Epithelial cell of proximal tubule (primary cell): Measurements from ENCODE around the gene PRR20E. TPM values are rescaled to one million over a fixed set of nuclear protein-coding genes. Genes with fewer than 3 reads are reported as not detected.
"Not testable (repeated sequence)": the region's sequence is repeated elsewhere in the genome, so short reads cannot be mapped to it uniquely, and the experiment has no call there.

Experiments used
- DNase-seq: peaks from one replicate; pipeline ENCODE4 v3.0.0-alpha.2; 2011; ENCODE audit warnings: low read depth
- H3K4me3 ChIP-seq: 2 replicates; pipeline ENCODE4 v1.5.1; 2011; ENCODE audit warnings: low read depth, mild to moderate bottlenecking, low read length
- total RNA-seq: library from RNA; depleted of rRNA; stranded (reverse); fragments of >200 nt; gene quantifications from 2 replicates; pipeline ENCODE4 v1.2.3, GENCODE V29; 2015
- TF ChIP-seq, protein P1 (sequence below): conservative IDR thresholded peaks from 2 replicates; pipeline ENCODE4 v1.5.1; 2012; ENCODE audit warnings: low read depth, mild to moderate bottlenecking, low read length

The PRR20E gene
- not detected in 2 replicates for total RNA-seq

- not testable (repeated sequence) for H3K4me3 ChIP-seq, DNase-seq
Observed at GRCh38 chr13:57166897-57167296, at the start of gene PRR20E. PRR20E (plus strand) TSS chr13:57167197; CDS start chr13:57167584, 387 bp downstream.

DNA sequence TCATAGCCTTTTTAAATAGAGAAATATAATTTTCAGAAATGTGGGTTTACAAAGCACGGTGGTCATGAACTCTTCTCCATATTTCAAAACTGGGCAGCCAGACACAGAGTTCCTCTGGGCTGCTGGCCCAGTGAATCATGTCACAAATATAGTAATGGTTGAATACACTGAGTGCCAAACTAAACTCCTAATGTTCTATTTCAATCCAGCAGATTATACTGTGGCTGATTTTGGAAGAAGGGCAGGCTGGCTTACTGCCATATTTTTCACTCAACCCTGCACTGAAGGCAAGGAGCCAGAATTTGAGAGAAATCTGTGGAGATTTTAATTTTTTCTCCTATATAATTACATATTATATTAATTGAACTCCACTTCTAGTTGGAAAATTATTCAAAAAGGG is 43.3 kb upstream of the PRR20E start:
- DNase-seq, result no peak
- TF ChIP-seq, protein P1, sequence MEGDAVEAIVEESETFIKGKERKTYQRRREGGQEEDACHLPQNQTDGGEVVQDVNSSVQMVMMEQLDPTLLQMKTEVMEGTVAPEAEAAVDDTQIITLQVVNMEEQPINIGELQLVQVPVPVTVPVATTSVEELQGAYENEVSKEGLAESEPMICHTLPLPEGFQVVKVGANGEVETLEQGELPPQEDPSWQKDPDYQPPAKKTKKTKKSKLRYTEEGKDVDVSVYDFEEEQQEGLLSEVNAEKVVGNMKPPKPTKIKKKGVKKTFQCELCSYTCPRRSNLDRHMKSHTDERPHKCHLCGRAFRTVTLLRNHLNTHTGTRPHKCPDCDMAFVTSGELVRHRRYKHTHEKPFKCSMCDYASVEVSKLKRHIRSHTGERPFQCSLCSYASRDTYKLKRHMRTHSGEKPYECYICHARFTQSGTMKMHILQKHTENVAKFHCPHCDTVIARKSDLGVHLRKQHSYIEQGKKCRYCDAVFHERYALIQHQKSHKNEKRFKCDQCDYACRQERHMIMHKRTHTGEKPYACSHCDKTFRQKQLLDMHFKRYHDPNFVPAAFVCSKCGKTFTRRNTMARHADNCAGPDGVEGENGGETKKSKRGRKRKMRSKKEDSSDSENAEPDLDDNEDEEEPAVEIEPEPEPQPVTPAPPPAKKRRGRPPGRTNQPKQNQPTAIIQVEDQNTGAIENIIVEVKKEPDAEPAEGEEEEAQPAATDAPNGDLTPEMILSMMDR, result no peak
- H3K4me3 ChIP-seq, result no peak overlapping the region

DNA sequence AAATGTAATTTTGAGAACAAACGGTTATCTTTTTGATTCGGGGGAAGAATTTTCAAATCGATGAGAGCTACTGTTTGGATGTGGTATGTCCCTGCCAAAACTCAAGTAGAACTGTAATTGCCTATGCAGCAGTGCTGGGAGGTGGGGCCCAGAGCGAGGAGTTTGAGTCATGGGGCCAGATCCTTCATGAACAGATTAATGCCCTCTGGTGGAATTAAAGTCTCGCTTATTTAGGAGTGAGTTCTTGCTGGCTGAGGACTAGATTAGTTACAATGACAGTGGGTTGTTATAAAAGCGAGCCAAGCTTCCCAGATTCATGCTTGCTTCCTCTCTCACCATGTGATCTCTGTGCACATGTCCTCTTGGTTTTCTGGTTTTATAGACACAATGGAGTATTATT is 38.1 kb upstream of the PRR20E start:
- no peak for DNase-seq
- no peak overlapping the region for H3K4me3 ChIP-seq
- TF ChIP-seq, protein P1, result no peak

GRCh38 chr13:57136093-57136492 is 30.9 kb upstream of the PRR20E start:
- TF ChIP-seq, protein P1, result no peak
- DNase-seq, result no peak

GRCh38 chr13:57137585-57137984 is 29.4 kb upstream of the PRR20E start:
- TF ChIP-seq, protein P1, result no peak
- H3K4me3 ChIP-seq, result no peak overlapping the region
- peak; percentile 2 for DNase-seq

More at GRCh38 chr13:57136093-57136492, 30.9 kb upstream of the PRR20E start:
- no peak overlapping the region for H3K4me3 ChIP-seq

DNA sequence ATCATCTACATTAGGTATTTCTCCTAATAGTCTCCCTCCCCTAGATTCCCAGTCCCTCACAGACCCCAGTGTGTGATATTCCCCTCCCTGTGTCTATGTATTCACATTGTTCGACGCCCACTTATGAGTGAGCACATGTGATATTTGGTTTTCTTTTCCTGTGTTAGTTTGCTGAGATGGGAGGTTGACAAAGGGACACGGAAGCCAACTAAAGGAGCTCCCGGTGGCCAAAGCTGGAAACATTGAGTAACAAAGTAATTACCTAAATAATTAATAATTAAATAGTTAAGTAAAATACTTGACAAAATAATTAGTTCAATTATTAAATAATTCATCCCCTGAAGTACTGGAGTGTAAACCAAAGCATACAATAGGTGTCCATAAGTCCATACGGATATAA is 28.0 kb upstream of the PRR20E start:
- H3K4me3 ChIP-seq, result no peak overlapping the region
- DNase-seq, result no peak
- TF ChIP-seq, protein P1, result no peak

DNA sequence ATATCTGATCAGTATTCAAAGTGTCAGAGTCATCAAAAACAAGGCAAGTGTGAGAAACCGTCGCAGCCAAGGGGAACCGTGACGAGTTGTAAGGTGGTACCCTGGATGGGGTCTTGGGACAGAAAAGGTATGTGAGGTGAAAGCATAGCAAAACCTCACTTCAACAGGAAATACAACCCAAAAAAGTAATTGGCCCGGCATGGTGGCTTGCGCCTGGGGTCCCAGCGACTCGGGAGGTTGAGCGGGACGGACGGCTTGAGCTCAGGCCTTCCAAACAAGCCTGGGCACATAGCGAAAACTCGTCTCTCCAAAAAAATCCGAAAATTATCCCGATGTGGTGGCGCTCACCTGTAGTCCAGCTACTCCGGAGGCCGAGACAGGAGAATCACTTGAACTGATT is 27.2 kb upstream of the PRR20E start:
- DNase-seq, H3K4me3 ChIP-seq: not testable (repeated sequence)

DNA sequence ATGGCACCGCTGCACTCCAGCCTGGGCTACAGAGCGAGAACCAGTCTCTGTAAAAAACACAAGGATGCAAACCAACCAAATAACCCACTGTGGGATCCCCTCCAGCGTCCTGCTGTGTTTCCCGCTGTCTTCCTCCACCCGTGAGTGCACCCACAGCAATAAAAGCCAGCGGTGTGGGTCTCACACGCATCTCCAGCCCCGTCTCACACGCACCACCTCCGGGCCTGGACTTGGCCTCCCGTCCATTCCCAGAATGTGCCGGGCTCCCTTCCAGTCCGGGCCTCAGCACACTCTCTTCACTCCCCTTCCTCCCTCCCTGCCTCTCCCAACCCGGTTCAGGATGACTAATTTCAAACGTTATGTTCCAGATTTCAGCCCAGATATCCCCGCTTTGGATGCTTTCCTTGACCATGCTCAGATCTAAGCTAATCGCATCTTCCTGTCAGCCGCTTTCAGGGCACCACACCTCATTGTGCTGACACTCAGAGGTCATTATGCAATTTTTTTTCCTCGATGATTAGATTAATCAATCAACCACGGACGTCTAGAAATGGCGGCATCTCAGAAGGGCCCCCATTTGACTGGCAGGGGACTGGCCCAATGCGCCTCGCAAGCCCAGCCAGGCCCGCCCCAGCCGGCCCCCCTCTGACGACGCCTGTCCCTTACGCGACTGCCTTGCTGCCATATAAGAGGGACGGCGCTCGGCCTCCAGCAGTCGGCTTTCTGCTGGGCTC is 26.6 kb upstream of the PRR20E start, which contains the start of gene PRR20A:
Gene PRR20A (plus strand): TSS at position 684 of the 734 bp plus-strand sequence. CDS start 387 bp downstream, outside the sequence.
- not testable (repeated sequence) for H3K4me3 ChIP-seq

GRCh38 chr13:57147188-57147587 is 19.8 kb upstream of the PRR20E start, which contains the start of gene PRR20B:
PRR20B (plus strand) TSS chr13:57147488; CDS start chr13:57147875, 387 bp downstream.
- H3K4me3 ChIP-seq, DNase-seq: not testable (repeated sequence)

More for the DNA sequence above, 26.6 kb upstream of the PRR20E start, which contains the start of gene PRR20A:
- DNase-seq, result not testable (repeated sequence)

- DNase-seq, H3K4me3 ChIP-seq: not testable (repeated sequence)
Observed at GRCh38 chr13:57148106-57148505, 18.9 kb upstream of the PRR20E start.

DNA sequence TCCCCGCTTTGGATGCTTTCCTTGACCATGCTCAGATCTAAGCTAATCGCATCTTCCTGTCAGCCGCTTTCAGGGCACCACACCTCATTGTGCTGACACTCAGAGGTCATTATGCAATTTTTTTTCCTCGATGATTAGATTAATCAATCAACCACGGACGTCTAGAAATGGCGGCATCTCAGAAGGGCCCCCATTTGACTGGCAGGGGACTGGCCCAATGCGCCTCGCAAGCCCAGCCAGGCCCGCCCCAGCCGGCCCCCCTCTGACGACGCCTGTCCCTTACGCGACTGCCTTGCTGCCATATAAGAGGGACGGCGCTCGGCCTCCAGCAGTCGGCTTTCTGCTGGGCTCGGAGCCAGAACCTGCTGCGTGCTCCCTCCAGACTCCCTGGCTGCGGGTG is 13.2 kb upstream of the PRR20E start, which contains the start of gene PRR20C:
Gene PRR20C (plus strand): TSS at position 301 of the 400 bp plus-strand sequence. CDS start 387 bp downstream, outside the sequence.
- not testable (repeated sequence) for H3K4me3 ChIP-seq, DNase-seq

DNA sequence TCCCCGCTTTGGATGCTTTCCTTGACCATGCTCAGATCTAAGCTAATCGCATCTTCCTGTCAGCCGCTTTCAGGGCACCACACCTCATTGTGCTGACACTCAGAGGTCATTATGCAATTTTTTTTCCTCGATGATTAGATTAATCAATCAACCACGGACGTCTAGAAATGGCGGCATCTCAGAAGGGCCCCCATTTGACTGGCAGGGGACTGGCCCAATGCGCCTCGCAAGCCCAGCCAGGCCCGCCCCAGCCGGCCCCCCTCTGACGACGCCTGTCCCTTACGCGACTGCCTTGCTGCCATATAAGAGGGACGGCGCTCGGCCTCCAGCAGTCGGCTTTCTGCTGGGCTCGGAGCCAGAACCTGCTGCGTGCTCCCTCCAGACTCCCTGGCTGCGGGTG is 6.7 kb upstream of the PRR20E start, which contains the start of gene PRR20D:
Gene PRR20D (plus strand): TSS at position 301 of the 400 bp plus-strand sequence. CDS start 387 bp downstream, outside the sequence.
- not testable (repeated sequence) for H3K4me3 ChIP-seq

More for the DNA sequence above, 6.7 kb upstream of the PRR20E start, which contains the start of gene PRR20D:
- not testable (repeated sequence) for DNase-seq
